HG02571 (cell line): ENCODE results near the gene GPN2.
A peak's percentile ranks its signal among the peaks of the same experiment; 100 is the strongest.
"Not testable (repeated sequence)": the region's sequence is repeated elsewhere in the genome, so short reads cannot be mapped to it uniquely, and the experiment has no call there.

Experiments
- ATAC-seq: cut with Tn5 transposase; IDR thresholded peaks from one replicate; pipeline ENCODE4 v1.9.1; 2021; ENCODE audit warnings: mild to moderate bottlenecking, moderate library complexity; ENCODE audit not compliant: unreplicated experiment

Gene GPN2

DNA sequence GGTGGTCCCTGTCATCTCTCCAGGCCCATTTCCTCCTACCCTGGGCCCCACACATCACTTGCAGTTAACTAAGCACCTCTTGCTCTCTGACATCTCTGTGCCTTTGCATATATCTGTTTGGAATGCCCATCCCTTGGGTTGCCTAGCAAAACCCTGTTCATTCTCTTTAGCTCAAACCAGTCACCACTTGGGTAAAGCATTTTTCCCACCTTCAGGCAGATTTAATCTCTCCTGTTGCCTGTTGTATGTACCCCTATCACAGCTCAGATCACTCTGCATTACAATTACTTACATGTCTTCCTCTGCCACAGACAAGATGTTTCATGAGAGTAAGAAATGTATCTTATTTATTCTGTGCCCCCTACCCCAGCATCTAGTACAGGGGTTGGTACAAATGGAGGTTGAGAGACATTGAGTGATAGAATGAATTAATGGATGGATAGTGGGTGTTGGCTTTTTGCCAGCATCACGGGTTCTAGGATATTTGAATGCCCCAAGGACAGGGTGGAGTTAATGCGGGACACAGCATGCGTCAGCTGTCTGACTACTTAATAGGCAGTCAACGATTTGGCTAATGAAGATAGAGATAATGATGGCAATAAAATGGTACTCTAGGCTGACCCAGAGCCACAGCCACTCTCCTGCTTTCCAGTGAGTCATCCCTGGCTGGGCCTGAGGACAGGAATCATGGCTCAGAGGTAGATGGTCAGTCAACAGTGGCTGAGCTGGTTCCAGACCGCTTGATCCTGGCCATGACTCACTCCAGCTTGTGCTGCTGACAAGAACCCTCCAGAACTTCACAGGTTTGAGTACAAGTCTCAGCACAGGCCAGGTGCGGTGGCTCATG, 17.2 kb upstream of the GPN2 start:
- no peak for ATAC-seq

DNA sequence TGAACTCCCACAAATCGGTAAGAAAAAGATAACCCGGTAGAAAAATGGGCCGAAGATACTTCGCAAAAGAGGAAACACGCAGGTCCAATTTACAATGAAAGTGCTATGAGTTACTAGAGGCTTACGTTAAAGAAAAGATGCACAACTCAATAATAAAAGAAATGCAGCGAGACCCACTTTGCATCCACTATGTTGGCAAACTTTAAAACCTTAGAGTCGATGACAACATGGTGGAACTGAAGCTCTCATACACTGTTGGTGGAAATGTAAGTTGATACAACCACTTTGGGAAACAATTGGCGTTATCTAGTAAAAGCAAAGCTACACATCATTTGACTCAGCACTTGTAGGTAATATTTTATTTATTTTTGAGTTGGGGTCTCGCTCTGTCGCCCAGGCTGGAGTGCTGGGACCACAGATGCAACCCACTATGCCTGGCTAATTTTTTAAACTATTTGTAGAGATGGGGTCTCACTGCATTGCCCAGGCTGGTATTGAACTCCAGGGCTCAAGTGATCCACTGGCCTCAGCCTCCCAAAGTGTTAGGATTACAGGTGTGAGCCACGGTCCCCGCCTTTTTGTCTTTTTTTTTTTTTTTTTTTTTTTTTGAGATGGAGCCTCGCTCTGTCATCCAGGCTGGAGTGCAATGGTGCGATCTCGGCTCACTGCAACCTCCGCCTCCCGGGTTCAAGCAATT, 10.9 kb upstream of the GPN2 start:
- no peak for ATAC-seq

DNA sequence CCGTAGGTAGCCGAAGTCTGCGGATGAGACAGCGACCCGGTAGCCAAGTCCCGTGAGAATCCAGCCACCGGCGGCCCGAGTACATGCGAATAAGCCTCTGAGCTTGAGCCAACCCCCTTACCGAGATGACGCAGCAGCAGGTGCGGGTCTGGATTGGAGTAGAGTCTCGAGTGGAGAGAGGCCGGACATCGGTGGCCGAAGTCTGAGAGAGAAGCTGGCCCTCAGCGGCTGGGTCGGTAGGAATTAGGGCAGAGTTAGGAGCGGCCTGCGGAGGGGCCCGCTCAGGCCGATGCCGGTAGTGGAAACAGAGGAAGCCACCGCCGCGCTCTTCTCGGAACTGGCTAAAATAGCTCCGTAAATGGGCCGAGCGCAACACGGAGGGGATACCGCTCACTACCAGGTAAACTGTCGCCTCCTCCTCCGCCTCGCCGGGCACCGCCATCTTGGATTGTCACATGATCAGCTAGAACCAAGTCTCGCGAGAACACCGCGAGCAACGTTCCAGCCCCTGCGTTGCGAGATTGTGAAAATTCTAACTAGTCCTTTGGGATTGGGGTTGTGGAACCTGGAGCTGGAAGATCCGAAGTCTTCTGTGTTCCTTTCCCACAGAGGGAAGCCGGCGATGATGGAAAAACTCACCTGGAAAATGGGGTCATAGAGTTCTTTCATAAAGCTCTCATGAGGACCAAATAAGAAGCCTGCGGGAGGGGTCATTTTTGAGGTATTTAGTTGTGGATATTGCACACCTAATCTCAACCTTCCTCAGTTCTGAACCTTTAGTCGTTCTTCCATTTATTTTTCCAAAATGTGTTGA, 10.1 kb upstream of the GPN2 start, which contains the start of gene GPATCH3:
Gene GPATCH3, minus strand, starts transcription at position 467 of the 814 bp plus-strand sequence. Its CDS starts 25 bp downstream, at position 442.
- peak; percentile 74 for ATAC-seq

DNA sequence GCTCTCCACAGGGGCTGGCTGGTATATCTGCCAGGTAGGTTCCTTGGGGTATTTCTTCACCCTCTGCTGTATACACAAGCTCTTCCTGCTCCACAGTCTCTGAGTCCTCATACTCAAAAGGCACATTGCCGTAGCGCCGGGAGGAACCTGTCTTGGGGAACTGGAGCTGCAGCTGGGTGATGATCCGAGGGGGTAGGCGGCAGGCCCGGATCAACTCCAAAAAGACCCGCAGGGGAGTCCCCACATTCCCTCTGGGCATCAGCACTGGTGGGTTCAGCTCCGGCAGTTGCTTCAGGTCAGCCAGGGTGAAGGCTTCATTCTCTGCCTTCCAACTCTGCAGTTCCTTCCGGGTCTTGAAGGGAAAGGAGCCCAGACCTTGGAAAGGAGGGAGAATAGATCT, 7.3 kb upstream of the GPN2 start:
- ATAC-seq = no peak

DNA sequence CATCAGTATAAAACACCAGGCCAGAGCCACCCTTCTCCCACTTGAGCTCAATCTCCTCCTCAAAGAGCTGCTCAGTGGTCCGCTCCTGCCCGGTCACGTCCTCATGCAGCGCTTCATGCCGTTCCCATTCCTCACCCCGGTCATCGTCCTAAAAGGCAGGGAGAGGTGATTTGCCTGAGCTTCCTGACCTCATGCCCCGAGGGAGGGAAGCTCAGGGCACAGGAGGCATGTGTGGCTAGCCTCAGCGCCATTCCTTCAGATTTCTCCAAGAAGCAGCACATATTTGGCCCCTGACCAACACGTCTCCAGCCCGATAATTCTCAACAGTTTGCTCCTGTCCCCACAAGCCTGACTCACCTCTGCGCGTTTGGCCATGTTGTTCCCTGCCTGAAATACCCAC, 4.2 kb upstream of the GPN2 start:
- no peak for ATAC-seq

DNA sequence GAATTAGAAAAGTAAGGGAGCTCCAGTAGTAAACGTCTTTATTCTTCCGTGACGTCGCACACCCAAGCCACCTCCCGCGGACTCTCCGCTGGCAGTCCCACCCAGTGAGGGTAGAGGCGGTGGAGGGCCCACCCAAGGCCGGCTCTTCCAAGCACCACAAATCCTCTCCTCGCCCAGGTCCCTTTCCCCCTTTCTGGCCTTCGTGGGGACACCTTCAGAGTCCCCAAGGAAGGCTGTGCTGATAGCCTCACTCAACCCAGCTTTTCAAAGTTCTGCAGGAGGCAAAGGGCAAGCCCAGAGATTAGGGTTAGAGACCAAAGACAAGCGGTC, 349 bp upstream of the GPN2 start:
- ATAC-seq = peak; percentile 18

DNA sequence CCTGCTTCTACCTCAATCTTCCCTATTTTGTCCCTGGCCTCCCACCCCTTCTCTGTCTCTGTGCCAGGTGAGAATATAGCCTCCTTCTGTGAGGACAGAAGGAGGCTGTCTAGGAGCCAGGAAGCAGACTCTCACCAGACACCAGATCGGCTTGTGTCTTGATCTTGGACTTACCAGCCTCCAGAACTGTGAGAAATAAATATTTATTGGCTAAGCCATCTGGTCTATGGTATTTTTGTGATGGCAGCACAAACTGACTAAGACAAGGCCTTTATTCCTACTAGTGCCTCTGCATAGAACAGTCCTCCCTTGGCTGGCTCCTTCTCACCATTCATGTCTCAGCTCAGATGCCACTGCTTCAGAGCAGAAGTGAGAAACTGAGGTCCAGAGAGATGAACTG, 1.9 kb downstream of the GPN2 start:
- no peak for ATAC-seq

DNA sequence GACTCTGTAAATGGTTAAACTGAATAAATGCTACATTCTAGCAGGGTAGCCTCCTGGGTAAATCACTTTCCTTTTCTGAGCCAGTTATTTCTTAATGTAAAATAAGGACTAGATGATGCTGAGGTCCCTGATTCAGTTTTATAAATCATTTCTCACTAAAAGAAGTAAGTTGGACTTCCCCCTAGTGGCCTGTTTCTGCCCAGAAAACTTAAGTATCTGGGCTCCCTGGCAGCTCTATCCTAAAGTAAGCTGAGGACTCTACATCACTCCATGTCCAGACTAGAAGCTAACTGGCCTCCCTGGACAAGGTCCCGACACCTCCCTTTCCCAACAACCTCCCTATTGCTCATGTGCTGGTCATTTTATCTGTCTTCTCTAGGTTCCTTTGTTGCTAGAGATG, 3.0 kb downstream of the GPN2 start:
- ATAC-seq = no peak

DNA sequence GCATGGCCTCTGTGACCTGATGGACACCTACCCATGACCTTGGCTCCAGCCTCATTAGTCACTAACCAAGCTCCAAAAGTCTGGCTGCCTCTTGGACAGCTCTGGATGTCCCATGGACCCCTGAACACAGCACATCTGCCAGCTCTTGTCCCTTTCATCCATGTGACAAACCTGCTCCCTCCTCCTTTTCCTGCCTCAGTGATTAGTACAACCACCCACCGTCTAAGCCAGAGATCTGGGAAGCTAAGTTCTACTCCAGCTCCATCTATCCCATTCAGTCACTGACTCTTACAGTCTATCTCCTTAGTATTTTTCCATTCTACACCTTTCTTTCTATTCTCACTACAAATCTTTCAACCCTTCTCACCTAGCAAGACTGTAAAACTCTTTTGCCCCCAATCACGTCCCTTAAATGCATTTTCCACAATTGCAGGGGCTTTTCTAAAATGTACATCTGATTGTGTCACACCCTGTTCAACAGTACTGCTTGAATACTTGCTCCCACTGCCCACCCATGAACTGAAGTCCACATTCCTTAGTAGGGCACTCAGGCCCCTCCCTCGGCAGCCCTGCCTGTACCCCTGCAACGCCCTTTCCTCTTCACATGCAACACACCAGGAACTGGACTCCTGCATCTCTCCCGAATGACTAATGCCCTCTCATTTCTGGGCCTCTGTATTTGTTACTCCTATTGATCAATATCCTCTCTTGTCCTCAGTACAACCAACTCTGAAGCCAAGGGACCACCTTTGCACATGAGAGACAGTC, 7.2 kb downstream of the GPN2 start:
- ATAC-seq = no peak

DNA sequence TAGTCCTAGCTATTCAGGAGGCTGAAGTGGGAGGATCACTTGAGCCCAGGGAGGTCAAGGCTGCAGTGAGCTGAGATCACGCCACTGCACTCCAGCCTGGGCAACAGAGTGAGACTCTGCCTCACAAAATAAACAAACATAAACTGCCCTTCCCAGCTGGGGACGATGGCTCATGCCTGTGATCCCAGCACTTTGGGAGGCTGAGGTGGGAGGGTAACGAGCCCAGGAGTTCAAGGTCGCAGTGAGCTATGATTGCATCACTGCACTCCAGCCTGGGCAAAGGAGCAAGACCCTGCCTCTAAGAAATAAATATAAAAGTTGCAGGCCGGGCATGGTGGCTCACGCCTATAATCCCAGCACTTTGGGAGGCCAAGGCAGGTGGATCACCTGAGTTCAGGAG, 8.5 kb downstream of the GPN2 start:
- ATAC-seq = not testable (repeated sequence)

DNA sequence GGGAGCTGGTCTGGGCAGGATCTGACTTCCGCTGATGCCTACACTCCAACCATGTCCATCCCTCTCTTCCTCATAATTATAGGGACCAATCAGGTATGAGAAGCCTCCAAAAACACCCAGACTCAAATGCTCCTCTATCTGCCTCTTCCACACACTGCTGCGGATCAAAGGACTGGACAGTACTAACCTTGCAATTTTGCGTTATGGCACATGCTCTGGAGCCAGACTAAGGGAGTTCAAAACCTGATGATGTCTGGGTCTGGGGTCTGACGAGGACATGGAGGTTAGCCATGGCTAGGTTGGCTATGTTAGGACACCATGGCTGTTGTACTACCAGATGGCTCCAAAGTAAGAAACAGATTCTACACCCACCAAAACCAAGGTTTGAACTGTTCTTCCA, 10.3 kb downstream of the GPN2 start:
- ATAC-seq = no peak

DNA sequence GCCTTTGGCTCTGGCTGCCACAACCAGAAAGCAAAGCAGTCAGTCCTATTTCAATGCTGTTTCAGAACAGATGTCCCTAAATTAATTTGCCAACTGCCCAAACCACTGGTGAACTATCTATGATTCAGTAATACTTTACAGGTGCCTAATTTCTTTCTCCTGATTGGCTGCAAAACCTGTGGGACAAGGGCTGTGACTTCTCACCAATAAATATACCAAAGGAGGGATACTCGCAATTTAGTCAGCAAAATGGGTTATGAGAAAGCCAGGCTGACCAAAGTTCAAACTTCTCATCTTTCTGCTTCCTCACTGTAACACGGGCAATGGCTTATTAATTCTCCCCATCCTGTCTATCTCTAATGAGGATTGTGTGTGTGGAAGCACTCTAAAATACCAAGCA, 12.8 kb downstream of the GPN2 start:
- no peak for ATAC-seq

DNA sequence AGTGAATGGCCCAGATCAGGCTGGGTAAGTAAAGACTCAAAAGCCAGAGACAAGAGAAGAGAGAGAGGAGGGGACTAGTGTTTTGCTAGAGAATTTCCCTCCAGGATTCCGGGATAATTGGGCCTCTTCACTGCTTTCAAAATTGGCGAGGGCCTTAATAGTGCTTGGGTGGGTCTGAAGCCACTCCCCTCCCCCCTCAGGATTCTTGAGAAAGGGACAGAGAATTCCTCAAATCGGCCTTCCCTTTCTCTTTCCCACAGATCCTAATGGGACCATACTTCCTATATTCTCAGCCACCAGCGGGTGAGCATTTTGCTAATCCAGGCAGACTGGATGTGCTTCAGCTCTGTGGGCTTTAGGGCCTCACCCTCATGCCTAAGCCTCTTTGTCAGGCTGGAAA, 15.2 kb downstream of the GPN2 start:
- no peak for ATAC-seq

DNA sequence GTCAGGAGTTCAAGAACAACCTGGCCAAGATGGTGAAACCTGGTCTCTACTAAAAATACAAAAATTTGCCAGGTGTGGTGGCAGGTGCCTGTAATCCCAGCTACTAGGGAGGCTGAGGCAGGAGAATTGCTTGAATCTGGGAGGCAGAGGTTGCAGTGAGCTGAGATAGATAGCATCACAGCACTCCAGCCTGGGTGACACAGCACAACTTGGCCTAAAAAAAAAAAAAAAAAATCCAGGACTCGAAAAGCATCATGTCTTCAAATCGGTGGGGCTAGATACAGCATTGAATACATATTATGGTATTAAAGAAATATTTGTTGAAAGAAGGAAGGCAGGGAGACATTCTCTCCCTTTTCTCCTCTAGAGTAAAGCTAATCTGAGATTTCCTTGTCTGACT, 17.0 kb downstream of the GPN2 start:
- not testable (repeated sequence) for ATAC-seq

DNA sequence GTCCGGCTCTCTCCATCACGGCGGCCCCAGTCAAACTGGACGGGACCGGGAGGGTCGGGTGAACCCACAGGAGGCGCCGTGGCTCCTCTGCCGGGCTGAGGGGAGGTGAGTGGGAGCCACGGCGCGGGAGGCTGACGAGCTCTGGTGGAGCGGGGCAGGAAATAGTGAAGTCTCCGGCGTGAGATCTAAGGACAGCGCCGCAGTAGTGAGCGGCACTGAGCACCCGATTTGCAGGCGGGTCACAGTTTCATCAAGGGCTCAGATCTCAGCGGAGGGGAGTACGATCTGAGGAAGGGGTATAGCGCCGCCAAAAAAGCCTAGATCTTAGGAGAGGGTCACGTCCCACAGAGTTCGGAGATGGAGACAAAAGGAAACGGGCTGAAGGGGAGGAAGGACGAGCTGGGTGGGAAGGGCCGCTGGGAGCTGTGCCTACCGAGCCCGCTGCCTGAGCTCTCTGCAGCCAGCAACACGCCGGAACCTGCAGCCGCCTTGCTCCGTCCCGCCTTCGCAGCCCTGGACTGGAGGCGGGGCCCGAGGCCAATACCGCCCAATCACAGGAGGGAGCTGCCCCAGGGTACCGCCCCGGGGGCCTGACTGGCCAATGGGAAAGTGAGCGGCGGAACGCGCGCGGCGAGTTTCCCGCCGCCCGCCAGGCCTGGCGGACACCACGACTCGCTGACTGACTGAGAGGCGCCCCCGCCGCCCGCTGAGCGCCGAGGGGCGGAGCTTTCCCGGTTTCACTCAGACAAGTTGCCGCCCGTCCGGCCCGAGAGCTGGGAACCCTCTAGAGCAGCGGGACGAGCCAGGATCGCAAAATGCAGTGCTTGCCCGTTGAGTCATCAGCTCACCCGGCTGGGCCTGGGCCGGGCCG, 25.2 kb downstream of the GPN2 start:
- peak; percentile 91 for ATAC-seq

DNA sequence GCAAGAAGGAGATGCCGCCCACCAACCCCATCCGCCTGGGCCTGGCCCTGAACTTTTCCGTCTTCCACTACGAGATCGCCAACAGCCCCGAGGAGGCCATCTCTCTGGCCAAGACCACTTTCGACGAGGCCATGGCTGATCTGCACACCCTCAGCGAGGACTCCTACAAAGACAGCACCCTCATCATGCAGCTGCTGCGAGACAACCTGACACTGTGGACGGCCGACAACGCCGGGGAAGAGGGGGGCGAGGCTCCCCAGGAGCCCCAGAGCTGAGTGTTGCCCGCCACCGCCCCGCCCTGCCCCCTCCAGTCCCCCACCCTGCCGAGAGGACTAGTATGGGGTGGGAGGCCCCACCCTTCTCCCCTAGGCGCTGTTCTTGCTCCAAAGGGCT, 26.4 kb downstream of the GPN2 start:
- ATAC-seq = no peak

DNA sequence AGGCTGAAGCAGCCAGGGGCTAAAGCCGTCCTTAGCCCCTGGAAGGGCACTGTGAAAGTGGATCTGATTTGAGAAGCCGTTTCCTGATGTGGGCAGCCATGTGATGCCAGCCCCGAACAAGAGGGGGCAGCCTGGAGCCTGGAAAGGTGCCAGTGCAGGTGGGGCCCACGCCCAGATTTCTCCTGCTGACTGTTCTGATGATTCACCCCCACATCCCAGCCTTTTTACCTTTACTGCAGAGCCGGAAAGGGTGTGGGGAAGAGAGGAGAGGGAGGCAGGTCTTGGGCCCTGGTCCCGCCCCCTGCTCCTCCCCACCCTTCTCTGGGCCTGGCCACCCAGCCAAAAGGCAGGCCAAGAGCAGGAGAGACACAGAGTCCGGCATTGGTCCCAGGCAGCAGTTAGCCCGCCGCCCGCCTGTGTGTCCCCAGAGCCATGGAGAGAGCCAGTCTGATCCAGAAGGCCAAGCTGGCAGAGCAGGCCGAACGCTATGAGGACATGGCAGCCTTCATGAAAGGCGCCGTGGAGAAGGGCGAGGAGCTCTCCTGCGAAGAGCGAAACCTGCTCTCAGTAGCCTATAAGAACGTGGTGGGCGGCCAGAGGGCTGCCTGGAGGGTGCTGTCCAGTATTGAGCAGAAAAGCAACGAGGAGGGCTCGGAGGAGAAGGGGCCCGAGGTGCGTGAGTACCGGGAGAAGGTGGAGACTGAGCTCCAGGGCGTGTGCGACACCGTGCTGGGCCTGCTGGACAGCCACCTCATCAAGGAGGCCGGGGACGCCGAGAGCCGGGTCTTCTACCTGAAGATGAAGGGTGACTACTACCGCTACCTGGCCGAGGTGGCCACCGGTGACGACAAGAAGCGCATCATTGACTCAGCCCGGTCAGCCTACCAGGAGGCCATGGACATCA, 27.1 kb downstream of the GPN2 start, which contains the start of gene SFN:
Gene SFN, plus strand, starts transcription at position 369 of the 904 bp plus-strand sequence. Its CDS starts 64 bp downstream, at position 433.
- ATAC-seq = no peak

DNA sequence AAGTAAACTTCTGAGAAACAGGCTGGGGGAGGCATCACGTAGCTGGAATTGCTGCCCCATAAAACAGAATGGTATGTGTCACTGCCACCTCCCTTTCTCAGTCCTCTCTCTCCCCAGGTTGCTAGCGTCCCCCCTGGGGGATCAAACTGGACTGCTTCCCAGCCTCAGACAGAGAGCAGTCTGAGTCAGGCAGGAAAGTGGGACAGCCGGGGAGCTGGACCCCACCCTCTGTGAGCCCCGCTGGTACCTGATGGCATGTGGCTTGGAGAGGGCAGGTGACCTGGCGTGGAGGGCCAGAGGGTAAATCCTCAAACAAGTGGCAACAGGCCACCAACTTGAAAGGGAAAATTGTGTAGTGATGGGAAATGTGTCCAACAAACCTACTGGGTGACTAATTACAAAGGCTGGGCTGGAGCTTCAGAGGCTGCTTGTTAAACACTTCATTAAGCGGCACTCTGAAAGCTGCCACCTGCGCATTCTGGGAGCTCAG, 28.1 kb downstream of the GPN2 start:
- ATAC-seq = no peak

DNA sequence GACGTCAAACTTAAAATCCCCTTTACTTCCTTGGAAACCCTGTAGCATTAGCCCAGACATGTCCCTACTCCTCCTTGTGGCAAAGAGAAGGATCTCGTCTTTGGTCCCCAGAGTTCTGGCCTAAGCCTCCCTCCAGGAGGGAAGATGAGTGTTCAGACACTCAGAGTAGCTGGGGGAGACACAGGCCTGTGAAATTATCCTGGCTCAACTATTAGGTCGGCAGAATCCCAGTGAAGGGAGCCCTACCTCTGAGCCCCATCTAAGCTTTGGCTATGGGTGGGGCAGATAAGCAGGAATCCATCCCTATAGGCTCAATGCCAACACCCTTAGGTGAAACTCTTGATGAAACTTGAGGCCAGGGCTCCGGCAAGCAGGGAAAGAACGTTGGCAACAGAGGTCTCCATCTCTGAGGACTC, 28.8 kb downstream of the GPN2 start:
- ATAC-seq = no peak
